K562 (cell line): ENCODE measurements around the gene TTC31. TPM values are rescaled to one million over a fixed set of nuclear protein-coding genes. Genes with fewer than 3 reads are reported as not detected.

Source experiments
- BCLAF1 ChIP-seq, 2 experiments: fragments of 450-650 bp in 1 of 2; IDR thresholded peaks; 2 replicates each; pipeline ENCODE4 v1.6.1; 2011 to 2017; ENCODE audit warnings: low read depth in 2 of 2, antibody characterized with exemption in 1 of 2, borderline replicate concordance in 1 of 2, low read length in 1 of 2, mild to moderate bottlenecking in 1 of 2, mixed read lengths in 1 of 2; ENCODE audit not compliant: control insufficient read depth in 1 of 2
- ZNF146 ChIP-seq: IDR thresholded peaks from one replicate; pipeline ENCODE4 v1.6.1; 2018; ENCODE audit warnings: missing compliant biosample characterization; ENCODE audit not compliant: unreplicated experiment
- polyA plus RNA-seq, 8 experiments: library from polyadenylated mRNA; depleted of rRNA in 4 of 8; stranded (reverse) in 5 of 8; unstranded in 3 of 8; fragments of >200 nt; fragmentation: Nextera tagmentation in 2 of 8; fragmentation: Illumina TruSeq in 1 of 8; extraction: Ambion mirVana in 2 of 8; extraction: Trizol in 1 of 8; gene quantifications; 2 replicates each; pipeline versions ENCODE4 v1.2.1 to v1.2.3, GENCODE V29; 2011 to 2014; ENCODE audit warnings: inconsistent platforms in 1 of 8, missing spikeins in 1 of 8
- total RNA-seq, 7 experiments: library from RNA; depleted of rRNA in 6 of 7; stranded (reverse); fragments of >200 nt in 6 of 7; fragmentation: Illumina TruSeq in 2 of 7; extraction: Trizol in 2 of 7; gene quantifications; 2 replicates each; pipeline versions ENCODE4 v1.2.1 to v1.2.3, GENCODE V29; 2011 to 2021; ENCODE audit warnings: low replicate concordance in 1 of 7
- TF ChIP-seq, protein P1 (sequence below): fragments of 450-650 bp; IDR thresholded peaks from 2 replicates; pipeline ENCODE4 v1.6.1; 2016; ENCODE audit warnings: mild to moderate bottlenecking, moderate library complexity
- TF ChIP-seq, protein P2 (sequence below): fragments of 450-650 bp; IDR thresholded peaks from 2 replicates; pipeline ENCODE4 v1.6.1; 2017; ENCODE audit warnings: mild to moderate bottlenecking, moderate library complexity
- TF ChIP-seq, protein P3 (sequence below): sonication (generic); formaldehyde crosslinking; IDR thresholded peaks from 2 replicates; pipeline ENCODE4 v1.8.0; 2022; ENCODE audit warnings: mild to moderate bottlenecking, missing genetic modification reagents

TTC31 gene
- total and polyA plus RNA-seq, 9 of the 15 experiments (the other 6 are each of a cell fraction or from before 2014, with no cell fraction given) = 4.7 to 30.5 (median 15.9) TPM

- TF ChIP-seq, protein P1, sequence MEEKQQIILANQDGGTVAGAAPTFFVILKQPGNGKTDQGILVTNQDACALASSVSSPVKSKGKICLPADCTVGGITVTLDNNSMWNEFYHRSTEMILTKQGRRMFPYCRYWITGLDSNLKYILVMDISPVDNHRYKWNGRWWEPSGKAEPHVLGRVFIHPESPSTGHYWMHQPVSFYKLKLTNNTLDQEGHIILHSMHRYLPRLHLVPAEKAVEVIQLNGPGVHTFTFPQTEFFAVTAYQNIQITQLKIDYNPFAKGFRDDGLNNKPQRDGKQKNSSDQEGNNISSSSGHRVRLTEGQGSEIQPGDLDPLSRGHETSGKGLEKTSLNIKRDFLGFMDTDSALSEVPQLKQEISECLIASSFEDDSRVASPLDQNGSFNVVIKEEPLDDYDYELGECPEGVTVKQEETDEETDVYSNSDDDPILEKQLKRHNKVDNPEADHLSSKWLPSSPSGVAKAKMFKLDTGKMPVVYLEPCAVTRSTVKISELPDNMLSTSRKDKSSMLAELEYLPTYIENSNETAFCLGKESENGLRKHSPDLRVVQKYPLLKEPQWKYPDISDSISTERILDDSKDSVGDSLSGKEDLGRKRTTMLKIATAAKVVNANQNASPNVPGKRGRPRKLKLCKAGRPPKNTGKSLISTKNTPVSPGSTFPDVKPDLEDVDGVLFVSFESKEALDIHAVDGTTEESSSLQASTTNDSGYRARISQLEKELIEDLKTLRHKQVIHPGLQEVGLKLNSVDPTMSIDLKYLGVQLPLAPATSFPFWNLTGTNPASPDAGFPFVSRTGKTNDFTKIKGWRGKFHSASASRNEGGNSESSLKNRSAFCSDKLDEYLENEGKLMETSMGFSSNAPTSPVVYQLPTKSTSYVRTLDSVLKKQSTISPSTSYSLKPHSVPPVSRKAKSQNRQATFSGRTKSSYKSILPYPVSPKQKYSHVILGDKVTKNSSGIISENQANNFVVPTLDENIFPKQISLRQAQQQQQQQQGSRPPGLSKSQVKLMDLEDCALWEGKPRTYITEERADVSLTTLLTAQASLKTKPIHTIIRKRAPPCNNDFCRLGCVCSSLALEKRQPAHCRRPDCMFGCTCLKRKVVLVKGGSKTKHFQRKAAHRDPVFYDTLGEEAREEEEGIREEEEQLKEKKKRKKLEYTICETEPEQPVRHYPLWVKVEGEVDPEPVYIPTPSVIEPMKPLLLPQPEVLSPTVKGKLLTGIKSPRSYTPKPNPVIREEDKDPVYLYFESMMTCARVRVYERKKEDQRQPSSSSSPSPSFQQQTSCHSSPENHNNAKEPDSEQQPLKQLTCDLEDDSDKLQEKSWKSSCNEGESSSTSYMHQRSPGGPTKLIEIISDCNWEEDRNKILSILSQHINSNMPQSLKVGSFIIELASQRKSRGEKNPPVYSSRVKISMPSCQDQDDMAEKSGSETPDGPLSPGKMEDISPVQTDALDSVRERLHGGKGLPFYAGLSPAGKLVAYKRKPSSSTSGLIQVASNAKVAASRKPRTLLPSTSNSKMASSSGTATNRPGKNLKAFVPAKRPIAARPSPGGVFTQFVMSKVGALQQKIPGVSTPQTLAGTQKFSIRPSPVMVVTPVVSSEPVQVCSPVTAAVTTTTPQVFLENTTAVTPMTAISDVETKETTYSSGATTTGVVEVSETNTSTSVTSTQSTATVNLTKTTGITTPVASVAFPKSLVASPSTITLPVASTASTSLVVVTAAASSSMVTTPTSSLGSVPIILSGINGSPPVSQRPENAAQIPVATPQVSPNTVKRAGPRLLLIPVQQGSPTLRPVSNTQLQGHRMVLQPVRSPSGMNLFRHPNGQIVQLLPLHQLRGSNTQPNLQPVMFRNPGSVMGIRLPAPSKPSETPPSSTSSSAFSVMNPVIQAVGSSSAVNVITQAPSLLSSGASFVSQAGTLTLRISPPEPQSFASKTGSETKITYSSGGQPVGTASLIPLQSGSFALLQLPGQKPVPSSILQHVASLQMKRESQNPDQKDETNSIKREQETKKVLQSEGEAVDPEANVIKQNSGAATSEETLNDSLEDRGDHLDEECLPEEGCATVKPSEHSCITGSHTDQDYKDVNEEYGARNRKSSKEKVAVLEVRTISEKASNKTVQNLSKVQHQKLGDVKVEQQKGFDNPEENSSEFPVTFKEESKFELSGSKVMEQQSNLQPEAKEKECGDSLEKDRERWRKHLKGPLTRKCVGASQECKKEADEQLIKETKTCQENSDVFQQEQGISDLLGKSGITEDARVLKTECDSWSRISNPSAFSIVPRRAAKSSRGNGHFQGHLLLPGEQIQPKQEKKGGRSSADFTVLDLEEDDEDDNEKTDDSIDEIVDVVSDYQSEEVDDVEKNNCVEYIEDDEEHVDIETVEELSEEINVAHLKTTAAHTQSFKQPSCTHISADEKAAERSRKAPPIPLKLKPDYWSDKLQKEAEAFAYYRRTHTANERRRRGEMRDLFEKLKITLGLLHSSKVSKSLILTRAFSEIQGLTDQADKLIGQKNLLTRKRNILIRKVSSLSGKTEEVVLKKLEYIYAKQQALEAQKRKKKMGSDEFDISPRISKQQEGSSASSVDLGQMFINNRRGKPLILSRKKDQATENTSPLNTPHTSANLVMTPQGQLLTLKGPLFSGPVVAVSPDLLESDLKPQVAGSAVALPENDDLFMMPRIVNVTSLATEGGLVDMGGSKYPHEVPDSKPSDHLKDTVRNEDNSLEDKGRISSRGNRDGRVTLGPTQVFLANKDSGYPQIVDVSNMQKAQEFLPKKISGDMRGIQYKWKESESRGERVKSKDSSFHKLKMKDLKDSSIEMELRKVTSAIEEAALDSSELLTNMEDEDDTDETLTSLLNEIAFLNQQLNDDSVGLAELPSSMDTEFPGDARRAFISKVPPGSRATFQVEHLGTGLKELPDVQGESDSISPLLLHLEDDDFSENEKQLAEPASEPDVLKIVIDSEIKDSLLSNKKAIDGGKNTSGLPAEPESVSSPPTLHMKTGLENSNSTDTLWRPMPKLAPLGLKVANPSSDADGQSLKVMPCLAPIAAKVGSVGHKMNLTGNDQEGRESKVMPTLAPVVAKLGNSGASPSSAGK = 0 out of 2 replicates have a peak, but pooled peaks have one; percentile 32
- TF ChIP-seq BCLAF1 (IDR thresholded peaks at IDR 0.05; ENCODE audit: borderline replicate concordance in 1 of 2, control insufficient read depth in 1 of 2, low read depth in 2 of 2, low read length in 1 of 2) = 0 out of 4 replicates have a peak, but pooled peaks of 1 of the 2 experiments have one; percentile 38
- TF ChIP-seq, protein P2, sequence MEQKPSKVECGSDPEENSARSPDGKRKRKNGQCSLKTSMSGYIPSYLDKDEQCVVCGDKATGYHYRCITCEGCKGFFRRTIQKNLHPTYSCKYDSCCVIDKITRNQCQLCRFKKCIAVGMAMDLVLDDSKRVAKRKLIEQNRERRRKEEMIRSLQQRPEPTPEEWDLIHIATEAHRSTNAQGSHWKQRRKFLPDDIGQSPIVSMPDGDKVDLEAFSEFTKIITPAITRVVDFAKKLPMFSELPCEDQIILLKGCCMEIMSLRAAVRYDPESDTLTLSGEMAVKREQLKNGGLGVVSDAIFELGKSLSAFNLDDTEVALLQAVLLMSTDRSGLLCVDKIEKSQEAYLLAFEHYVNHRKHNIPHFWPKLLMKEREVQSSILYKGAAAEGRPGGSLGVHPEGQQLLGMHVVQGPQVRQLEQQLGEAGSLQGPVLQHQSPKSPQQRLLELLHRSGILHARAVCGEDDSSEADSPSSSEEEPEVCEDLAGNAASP = no peak
- TF ChIP-seq, protein P3, sequence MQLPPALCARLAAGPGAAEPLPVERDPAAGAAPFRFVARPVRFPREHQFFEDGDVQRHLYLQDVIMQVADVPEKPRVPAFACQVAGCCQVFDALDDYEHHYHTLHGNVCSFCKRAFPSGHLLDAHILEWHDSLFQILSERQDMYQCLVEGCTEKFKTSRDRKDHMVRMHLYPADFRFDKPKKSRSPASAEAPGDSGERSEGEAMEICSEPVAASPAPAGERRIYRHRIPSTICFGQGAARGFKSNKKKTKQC = 0 out of 2 replicates have a peak, but pooled peaks have one; percentile 70
- TF ChIP-seq ZNF146 (CRISPR knock-in tag) = no peak
Observed at GRCh38 chr2:74528600-74529356, 45.9 kb downstream of the TTC31 start (continued).
